OCI-LY3 (cell line): ENCODE measurements around the gene CEP19.

ENCODE experiments used
- CTCF ChIP-seq: fragments of 200-600, 300-600 bp; sonication (generic); IDR thresholded peaks from 2 replicates; pipeline ENCODE4 v1.5.1; 2014; ENCODE audit warnings: antibody characterized with exemption, low read length, low read depth
- EZH2phosphoT487 ChIP-seq: fragments of 200-600 bp; shearing (Covaris generic); IDR thresholded peaks from 2 replicates; pipeline ENCODE4 v1.6.1; 2018; ENCODE audit warnings: antibody characterized with exemption, mixed run types, low read depth

- no peak for TF ChIP-seq CTCF
- TF ChIP-seq EZH2phosphoT487 = no peak
Measured at GRCh38 chr3:196754091-196754981, 42.3 kb upstream of the CEP19 start.
